PC-9 (cell line): Measurements from ENCODE around the gene LPAR6.

ENCODE experiments used
- EZH2 ChIP-seq: fragments of 200-600 bp; sonication (generic); IDR thresholded peaks from 2 replicates; pipeline ENCODE4 v1.8.0; 2017; ENCODE audit warnings: antibody characterized with exemption, low read depth
- TF ChIP-seq, protein P1 (sequence below): fragments of 200-600 bp; sonication (generic); conservative IDR thresholded peaks from 2 replicates; pipeline ENCODE4 v1.6.1; 2017; ENCODE audit warnings: mixed run types, antibody characterized with exemption, mild to moderate bottlenecking, moderate library complexity

DNA sequence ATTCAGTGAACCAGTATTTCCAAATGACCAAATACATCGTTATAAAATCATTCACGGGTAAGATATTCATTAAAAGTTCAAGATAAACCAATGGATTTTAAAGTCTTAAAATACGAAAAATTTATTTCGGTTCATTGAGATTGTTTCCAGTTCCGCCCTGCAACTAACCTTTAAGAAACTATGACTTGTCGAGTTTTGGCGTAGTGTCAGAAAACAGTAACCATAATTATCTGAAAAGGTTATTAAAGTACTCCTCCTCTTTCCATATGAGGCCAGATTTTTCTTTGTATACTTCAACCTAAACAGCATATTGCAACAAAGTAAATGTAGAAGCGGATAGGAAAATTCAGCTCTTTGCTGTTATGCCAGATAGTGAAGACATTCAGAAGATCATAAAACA lies 26.1 kb downstream of the LPAR6 start:
- TF ChIP-seq, protein P1, sequence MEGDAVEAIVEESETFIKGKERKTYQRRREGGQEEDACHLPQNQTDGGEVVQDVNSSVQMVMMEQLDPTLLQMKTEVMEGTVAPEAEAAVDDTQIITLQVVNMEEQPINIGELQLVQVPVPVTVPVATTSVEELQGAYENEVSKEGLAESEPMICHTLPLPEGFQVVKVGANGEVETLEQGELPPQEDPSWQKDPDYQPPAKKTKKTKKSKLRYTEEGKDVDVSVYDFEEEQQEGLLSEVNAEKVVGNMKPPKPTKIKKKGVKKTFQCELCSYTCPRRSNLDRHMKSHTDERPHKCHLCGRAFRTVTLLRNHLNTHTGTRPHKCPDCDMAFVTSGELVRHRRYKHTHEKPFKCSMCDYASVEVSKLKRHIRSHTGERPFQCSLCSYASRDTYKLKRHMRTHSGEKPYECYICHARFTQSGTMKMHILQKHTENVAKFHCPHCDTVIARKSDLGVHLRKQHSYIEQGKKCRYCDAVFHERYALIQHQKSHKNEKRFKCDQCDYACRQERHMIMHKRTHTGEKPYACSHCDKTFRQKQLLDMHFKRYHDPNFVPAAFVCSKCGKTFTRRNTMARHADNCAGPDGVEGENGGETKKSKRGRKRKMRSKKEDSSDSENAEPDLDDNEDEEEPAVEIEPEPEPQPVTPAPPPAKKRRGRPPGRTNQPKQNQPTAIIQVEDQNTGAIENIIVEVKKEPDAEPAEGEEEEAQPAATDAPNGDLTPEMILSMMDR: no peak
- no peak for TF ChIP-seq EZH2
